Stimulated activated naive B cell treated with anti-CD40 and anti-IgM and Interleukin-4, amounts not matched to agents 10 μg/mL and 1 μg/mL and 100 μg/mL, for 72 hours (primary cell): ENCODE data around the gene SLC44A1.

ENCODE experiments used
- ATAC-seq, 2 donors: fragments of 150-1000 bp; cut with Tn5 transposase; replicated peaks; 2 replicates each; pipeline ENCODE4 v1.10.0; 2021; ENCODE audit warnings: moderate library complexity in 1 of 2
- DNase-seq: peaks from one replicate; pipeline ENCODE4 v3.0.0; 2021
- H3K27ac Mint-ChIP-seq: one replicate; pipeline ENCODE4 v1.8.0; 2022; ENCODE audit warnings: mild to moderate bottlenecking, mixed read lengths
- H3K27me3 Mint-ChIP-seq, 2 donors: one replicate each; pipeline ENCODE4 v1.8.0; 2022; ENCODE audit warnings: mixed read lengths in 2 of 2
- H3K36me3 Mint-ChIP-seq, 2 donors: one replicate each; pipeline ENCODE4 v1.8.0; 2022; ENCODE audit warnings: mixed read lengths in 2 of 2, mild to moderate bottlenecking in 1 of 2
- H3K4me1 Mint-ChIP-seq, 2 donors: one replicate each; pipeline ENCODE4 v1.8.0; 2022; ENCODE audit warnings: mixed read lengths in 2 of 2, mild to moderate bottlenecking in 1 of 2
- H3K4me3 Mint-ChIP-seq, 2 donors: one replicate each; pipeline ENCODE4 v1.8.0; 2022; ENCODE audit warnings: mild to moderate bottlenecking in 2 of 2, mixed read lengths in 2 of 2, moderate library complexity in 1 of 2
- H3K9me3 Mint-ChIP-seq, 2 donors: one replicate each; pipeline ENCODE4 v1.8.0; 2022; ENCODE audit warnings: mixed read lengths in 2 of 2, mild to moderate bottlenecking in 1 of 2

Gene SLC44A1

DNA sequence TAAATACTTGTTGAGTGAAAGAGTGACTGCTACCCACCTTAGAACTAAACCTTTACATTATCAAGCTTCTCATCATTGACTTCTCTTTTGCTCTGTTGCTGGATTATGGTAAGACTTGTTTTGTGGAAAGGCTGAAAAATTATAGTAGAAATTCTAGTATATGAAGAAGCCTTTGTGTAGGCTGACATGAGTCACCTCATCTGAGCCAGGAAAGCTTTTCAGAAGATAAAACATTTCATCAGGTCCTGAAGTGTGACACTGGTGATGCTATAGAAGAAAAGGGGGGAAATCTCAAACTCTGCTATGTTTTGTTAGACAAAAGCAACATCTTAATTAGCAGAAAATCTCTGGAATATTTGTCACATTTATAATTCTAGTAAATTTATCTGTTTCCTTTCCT lies 18.4 kb upstream of the SLC44A1 start:
- no peak for ATAC-seq
- H3K36me3 Mint-ChIP-seq: peaks cover 9 to 14% of the 10 kb centered on the region in 2 donors
- no peak for DNase-seq
- no peaks in the 10 kb centered on the region for H3K4me1 Mint-ChIP-seq
- H3K27me3 Mint-ChIP-seq: peaks cover 15 to 24% of the 10 kb centered on the region in 2 donors
- peaks cover 15 to 27% of the 10 kb centered on the region in 2 donors for H3K9me3 Mint-ChIP-seq
- no peak overlapping the region for H3K27ac Mint-ChIP-seq
- no peak overlapping the region for H3K4me3 Mint-ChIP-seq

DNA sequence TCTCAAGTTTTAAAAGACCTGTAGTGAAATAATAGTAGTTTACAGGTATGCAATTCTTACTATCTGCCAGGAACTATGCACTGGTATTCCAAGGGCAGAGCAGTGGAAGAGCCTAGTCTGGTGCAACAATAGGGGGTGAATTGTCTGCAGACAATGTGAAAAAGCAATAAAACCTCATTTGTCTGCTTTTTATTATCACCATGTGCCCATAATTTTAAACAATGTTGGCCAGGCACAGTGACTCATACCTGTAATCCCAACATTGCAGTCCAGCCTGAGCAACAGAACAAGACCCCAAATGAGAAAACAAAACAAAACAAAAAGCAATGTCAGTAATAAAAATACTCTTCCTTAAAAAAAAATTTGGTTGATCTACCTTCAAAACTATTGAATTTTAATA lies 12.2 kb upstream of the SLC44A1 start:
- Mint-ChIP-seq H3K36me3 (no peaks in the 10 kb centered on the region), H3K27ac (no peak overlapping the region), H3K4me3 (no peak overlapping the region), H3K4me1 (no peaks in the 10 kb centered on the region), H3K27me3 (no peaks in the 10 kb centered on the region), H3K9me3 (no peaks in the 10 kb centered on the region)
- ATAC-seq (no peak), DNase-seq (no peak)

DNA sequence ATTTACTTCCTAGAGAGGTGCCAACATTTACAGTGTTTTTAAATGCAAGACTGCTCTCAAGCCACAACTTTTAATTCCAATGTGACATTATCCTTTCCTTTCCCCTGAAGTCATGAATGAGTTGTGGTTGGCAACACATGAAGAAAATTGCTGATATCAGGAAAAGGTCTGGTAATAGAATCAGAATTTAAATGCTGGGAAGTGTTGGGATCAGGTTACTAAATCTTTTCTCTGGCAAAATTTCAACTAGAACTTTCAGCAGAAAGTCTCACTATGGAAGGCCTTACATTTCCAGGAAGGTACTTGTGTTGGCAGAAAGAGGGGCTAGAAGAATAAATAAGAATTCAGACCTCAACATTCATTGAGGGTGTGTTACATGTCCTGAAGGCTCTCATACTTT lies 10.6 kb upstream of the SLC44A1 start:
- DNase-seq: no peak
- Mint-ChIP-seq H3K4me1 (no peaks in the 10 kb centered on the region), H3K27me3 (no peaks in the 10 kb centered on the region), H3K36me3 (no peaks in the 10 kb centered on the region), H3K9me3 (no peaks in the 10 kb centered on the region), H3K4me3 (no peak overlapping the region), H3K27ac (no peak overlapping the region)
- no peak for ATAC-seq

DNA sequence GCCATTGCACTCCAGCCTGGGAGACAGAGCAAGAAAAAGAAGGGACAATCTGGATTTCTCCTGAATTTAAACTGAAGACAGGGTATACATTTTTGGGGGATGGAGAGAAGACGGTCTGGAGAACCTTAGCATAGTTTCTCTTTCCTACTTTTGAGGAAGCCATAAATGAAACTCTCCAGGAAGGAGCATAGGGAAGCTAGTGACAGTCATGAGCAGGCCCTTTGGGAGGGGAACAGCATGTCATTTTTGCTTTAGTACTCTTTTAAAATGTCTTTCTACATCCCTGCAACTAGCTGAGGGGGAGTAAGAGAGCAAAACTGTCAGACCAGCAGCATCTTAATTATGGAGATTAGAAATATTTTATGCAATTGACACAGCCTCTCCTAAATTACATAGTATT lies 8.2 kb upstream of the SLC44A1 start:
- ATAC-seq: no peak
- Mint-ChIP-seq H3K36me3 (no peaks in the 10 kb centered on the region), H3K4me1 (no peaks in the 10 kb centered on the region), H3K27ac (no peak overlapping the region), H3K27me3 (no peaks in the 10 kb centered on the region), H3K4me3 (no peak overlapping the region), H3K9me3 (no peaks in the 10 kb centered on the region)
- DNase-seq: no peak

DNA sequence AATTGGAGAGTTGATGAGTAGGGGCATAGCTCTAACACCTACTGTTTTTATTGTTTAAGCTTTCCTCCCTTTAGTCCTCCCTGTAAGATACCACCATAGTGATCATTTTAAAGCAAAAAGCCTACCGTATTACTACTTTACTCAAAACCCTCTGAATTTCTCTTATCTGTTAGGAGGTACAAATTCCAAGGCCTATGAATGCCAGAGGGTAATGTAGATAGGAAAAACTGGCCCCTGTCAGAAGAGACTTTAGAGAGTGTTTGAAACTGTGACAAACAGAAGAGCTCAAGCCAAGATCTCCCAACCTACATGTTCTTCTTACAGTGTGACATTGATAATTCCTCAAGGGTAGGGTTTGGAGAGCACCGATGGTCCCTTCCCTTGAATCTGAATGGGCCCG lies 7.2 kb upstream of the SLC44A1 start:
- no peak for ATAC-seq
- Mint-ChIP-seq H3K4me1 (peaks cover 0 to under 1% of the 10 kb centered on the region in 2 donors), H3K9me3 (no peaks in the 10 kb centered on the region), H3K36me3 (no peaks in the 10 kb centered on the region), H3K27me3 (no peaks in the 10 kb centered on the region), H3K4me3 (no peak overlapping the region), H3K27ac (no peak overlapping the region)
- no peak for DNase-seq

DNA sequence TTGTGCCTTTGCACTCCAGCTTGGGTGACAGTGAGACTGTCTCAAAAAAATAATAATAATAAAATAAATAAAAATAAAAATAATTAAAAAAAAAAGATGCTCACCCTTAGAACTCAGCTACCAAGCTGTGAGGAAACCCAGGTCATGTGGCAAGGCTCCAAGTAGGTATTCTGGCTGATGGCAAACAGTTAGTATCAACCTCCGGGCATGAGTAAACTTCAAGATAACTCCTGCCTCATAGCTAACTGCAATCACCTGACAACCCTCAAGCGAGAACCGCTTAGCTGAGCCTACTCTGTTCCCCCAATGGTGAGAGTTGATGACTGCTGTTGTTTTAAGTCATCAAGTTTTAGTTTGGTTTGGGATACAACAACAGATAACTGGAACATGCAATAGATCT lies 6.1 kb upstream of the SLC44A1 start:
- Mint-ChIP-seq H3K27ac (no peak overlapping the region), H3K9me3 (no peaks in the 10 kb centered on the region), H3K27me3 (no peaks in the 10 kb centered on the region), H3K4me3 (no peak overlapping the region), H3K36me3 (no peaks in the 10 kb centered on the region), H3K4me1 (peaks cover 2 to 8% of the 10 kb centered on the region in 2 donors)
- DNase-seq (no peak), ATAC-seq (no peak)

DNA sequence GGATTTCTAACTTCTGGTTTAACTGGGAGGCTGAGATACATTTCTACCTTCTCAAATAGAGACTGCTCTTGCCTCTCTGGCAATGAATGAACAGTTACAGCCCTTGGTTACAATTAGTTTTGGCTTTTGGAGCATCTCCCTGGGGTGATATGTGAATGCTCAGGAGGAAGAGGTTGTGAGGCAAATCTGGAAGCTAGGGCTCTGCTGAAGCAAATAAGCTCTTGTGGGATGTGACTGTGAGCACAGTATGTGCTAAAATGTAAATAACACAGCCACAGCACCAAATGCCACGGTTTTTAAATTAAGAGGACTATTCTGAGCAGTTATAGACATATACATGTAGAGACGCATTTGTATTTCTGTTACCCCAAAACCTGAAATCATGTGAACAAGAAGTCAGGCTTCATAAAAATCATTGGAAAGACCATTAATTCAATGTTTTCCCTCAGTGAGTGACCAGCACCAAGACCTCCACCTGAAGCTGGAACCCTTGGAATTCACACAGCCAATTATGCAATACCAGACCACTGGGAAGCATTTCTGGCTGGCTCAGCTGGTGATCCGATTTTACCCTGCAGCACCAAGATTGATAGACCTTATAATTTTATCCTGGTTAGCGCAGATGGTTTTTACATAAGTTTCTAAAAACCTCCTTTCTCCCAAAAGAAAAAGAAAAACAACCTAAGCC lies 3.0 kb upstream of the SLC44A1 start:
- H3K4me3 Mint-ChIP-seq: no peak overlapping the region
- no peaks in the 10 kb centered on the region for H3K27me3 Mint-ChIP-seq
- peaks cover 8 to 22% of the 10 kb centered on the region in 2 donors for H3K4me1 Mint-ChIP-seq
- DNase-seq (no peak), ATAC-seq (no peak)
- no peaks in the 10 kb centered on the region for H3K36me3 Mint-ChIP-seq
- H3K27ac Mint-ChIP-seq: no peak overlapping the region
- H3K9me3 Mint-ChIP-seq: no peaks in the 10 kb centered on the region

DNA sequence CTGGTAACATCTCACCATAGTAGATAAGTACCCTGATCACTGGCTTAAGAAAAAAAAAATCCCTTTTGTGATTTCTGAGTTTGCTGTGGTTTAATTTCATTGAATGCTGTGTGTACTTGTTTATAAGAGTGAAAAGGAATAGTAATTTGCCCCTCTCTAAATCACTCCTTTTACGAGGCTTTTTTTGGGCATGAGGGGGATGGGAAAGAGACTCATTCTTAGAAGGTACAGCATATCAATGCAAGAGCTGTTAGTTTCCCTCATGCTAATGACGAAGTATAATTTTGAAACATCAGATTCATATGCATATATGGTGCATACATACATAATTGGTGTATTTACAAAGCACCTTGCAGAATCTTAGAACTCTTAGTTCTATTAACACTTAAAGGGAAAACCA lies 2.4 kb upstream of the SLC44A1 start:
- ATAC-seq (no peak), DNase-seq (no peak)
- no peaks in the 10 kb centered on the region for H3K27me3 Mint-ChIP-seq
- no peak overlapping the region for H3K4me3 Mint-ChIP-seq
- H3K4me1 Mint-ChIP-seq: peaks cover 8 to 27% of the 10 kb centered on the region in 2 donors
- no peaks in the 10 kb centered on the region for H3K9me3 Mint-ChIP-seq
- H3K27ac Mint-ChIP-seq: no peak overlapping the region
- H3K36me3 Mint-ChIP-seq: no peaks in the 10 kb centered on the region

DNA sequence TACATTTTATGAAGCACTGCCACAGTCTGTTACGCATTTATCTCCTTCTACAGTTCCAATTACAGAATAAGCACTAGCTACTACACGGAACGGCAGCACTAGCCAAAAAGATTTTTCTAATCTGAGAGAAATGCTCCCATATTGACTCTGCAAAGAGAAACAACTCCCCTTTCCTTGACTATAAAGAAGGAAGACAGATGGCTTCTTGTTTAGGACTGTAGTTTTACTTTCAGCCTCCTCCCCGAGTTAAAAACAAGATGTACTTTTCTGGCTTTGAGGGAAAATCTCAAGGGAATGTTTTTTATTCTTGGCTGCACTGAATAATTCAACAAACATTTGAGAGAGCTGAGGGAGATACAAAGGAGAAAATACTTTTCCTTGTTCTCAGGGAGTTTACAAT lies 1.9 kb upstream of the SLC44A1 start:
- DNase-seq: no peak
- no peak overlapping the region for H3K4me3 Mint-ChIP-seq
- no peaks in the 10 kb centered on the region for H3K27me3 Mint-ChIP-seq
- H3K36me3 Mint-ChIP-seq: no peaks in the 10 kb centered on the region
- H3K4me1 Mint-ChIP-seq: peaks cover 8 to 27% of the 10 kb centered on the region in 2 donors
- H3K27ac Mint-ChIP-seq: no peak overlapping the region
- no peaks in the 10 kb centered on the region for H3K9me3 Mint-ChIP-seq
- ATAC-seq: no peak

DNA sequence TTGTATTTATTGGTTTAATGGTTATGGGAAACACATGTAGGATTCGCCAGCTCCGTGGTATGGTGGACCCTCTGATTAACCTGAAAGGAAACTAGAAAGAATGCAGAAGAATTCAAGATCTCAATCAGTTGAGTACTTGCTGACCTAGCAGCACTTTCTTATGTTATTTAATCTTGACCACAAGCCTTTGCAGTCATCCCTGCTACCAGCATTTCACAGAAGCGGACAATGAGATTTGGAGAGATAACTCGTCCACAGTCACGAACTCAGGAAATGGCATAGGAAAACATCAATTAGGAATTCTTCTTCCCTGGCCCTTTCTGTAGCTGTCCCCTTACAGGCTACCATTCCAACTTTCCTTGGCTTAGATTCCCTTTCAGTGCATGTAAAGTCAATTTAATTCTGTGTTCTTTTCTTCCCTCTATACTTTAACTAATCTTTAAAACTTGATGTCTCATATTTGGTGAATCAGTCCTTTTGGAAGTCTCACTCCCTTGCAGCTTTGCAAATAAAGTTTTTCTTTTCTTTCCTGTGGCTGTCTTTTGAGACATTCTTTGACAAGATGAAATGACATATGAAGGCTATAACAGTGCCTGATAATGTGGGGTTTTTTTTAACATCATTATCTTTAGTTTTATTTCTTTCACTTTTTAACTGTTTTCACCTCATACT lies 1.3 kb upstream of the SLC44A1 start:
- Mint-ChIP-seq H3K4me3 (no peak overlapping the region), H3K4me1 (peaks cover 8 to 27% of the 10 kb centered on the region in 2 donors), H3K9me3 (no peaks in the 10 kb centered on the region), H3K27ac (no peak overlapping the region), H3K27me3 (no peaks in the 10 kb centered on the region), H3K36me3 (no peaks in the 10 kb centered on the region)
- DNase-seq (no peak), ATAC-seq (no peak)

DNA sequence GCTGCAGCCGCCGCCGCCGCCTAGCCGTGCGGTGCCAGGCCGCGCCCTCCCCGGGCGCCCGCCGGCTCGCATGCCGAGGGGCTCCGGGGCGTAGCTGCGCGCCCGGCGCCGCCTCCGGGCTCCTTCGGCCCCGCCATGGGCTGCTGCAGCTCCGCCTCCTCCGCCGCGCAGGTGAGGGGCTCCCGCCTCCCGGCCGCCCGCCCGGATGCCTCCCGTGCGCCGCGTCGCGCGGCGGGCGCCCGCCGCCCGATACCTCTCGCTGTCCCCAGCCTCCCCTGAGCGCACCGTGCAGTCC lies 230 bp downstream of the SLC44A1 start:
- no peaks in the 10 kb centered on the region for H3K27me3 Mint-ChIP-seq
- H3K36me3 Mint-ChIP-seq: no peaks in the 10 kb centered on the region
- ATAC-seq: peak; percentile 66 to 68
- DNase-seq: no peak
- H3K4me1 Mint-ChIP-seq: peaks cover 8 to 27% of the 10 kb centered on the region in 2 donors
- H3K27ac Mint-ChIP-seq: peak overlapping the region; percentile 86
- peak overlapping the region; percentile 88 to 92 for H3K4me3 Mint-ChIP-seq
- no peaks in the 10 kb centered on the region for H3K9me3 Mint-ChIP-seq

DNA sequence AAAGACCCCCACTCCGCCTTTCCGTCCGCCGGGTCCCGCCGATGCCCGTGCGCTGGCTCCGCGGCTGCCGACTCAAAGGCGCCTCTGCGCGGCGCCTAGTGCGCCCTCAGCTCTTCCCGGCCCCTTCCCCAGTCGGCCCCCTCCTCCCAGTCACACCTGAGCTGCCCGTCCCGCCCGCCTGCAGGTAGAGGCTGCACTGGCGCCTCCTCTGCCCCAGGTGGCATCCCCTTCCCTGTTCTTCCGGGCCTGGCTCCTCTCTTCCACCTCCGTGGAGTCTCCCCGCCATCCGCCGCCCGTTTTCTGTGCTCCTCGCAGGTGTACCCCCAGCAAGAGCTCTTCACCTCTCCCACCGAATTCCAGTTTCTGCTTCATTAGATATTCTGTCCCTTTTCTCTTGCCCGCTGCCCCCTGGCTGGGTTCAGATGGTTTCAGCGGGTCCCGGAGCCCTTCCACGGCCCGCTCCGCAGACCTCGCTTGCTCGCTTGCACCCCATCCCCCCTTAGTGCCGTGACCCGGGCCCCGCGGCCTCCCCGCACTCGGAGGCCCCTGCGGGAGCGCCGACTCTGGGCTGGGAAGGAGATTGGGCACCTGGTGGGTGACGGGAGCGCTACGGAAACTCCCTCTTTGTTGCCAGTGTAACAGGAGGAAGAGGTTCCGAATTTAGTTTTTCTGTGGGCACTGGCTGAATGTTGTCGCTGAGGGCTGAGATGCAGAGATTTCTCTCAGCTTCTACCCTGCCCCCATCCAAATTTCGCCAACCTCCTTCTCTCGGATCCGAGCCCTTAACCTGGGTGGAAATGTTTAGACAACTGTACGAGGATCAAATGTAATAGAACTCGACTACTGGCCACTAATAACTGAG lies 809 bp downstream of the SLC44A1 start:
- peak; percentile 16 to 21 for ATAC-seq
- Mint-ChIP-seq H3K4me1 (peaks cover 8 to 27% of the 10 kb centered on the region in 2 donors), H3K9me3 (no peaks in the 10 kb centered on the region), H3K36me3 (no peaks in the 10 kb centered on the region), H3K27me3 (no peaks in the 10 kb centered on the region), H3K27ac (peak overlapping the region; percentile 86), H3K4me3 (peak overlapping the region; percentile 88)
- DNase-seq: peak; percentile 21

DNA sequence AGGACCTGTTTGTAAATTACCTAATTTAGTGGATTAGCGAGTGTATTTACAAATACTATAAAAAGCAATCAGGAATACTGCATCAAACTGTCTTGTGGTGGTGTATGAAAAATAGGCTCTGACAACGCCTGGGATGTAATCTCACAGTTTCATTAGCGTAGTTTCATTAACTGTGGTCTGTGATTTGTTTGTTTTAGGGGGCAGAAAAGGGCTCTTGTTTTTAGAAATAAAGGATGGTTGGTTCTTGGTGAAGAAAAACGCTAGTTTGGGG lies 1.4 kb downstream of the SLC44A1 start:
- H3K4me1 Mint-ChIP-seq: peaks cover 8 to 27% of the 10 kb centered on the region in 2 donors
- H3K36me3 Mint-ChIP-seq: no peaks in the 10 kb centered on the region
- no peaks in the 10 kb centered on the region for H3K27me3 Mint-ChIP-seq
- H3K9me3 Mint-ChIP-seq: no peaks in the 10 kb centered on the region
- H3K27ac Mint-ChIP-seq: peak overlapping the region; percentile 86
- DNase-seq: no peak
- no peak for ATAC-seq
- H3K4me3 Mint-ChIP-seq: peak overlapping the region; percentile 88

DNA sequence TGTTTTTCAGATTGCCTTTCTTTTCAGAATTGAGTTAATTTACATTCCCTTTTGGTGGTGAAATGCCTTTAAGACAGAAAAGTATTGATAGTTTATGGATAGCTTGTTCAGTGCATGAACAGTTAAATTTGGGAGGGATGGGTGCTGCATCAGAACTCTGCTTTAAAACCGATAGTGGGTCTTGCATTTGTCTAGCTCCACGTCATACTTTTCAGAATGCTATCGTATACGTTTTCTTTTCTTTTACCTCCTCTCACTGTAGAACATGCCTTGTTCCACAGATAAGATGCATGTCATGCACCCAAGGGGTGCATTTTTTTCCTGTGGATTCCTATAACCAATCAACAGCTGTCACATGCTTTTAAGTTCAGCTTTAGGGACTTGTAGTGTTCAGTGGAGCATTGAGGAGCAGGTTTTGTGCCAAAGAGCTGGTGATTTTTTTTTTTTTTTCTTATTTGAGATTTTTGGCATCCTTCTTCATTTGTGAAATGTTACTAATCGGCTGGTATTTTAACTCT lies 2.3 kb downstream of the SLC44A1 start:
- Mint-ChIP-seq H3K9me3 (no peaks in the 10 kb centered on the region), H3K27me3 (no peaks in the 10 kb centered on the region), H3K4me3 (no peak overlapping the region), H3K36me3 (no peaks in the 10 kb centered on the region), H3K4me1 (peaks cover 8 to 27% of the 10 kb centered on the region in 2 donors), H3K27ac (no peak overlapping the region)
- ATAC-seq: no peak
- DNase-seq: no peak

DNA sequence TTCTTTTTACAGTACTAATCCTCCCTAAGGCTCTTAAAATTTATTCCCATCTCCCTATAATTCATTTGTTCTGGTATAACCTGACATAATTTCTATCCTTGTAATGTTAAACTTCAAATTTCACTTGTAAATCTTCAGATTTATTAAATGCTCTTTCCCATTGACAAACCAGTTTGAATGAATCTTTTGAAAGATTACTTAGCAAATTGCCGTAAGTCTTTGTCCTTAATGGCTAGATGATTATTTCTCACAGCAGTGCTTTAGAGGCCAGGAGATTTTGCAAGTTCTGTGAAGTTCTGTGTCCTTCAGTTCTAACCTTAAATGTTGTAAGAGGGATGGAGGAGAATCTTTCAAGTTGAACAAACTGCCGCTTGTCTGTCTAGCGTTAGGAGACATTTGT lies 4.2 kb downstream of the SLC44A1 start:
- H3K4me1 Mint-ChIP-seq: peaks cover 6 to 20% of the 10 kb centered on the region in 2 donors
- no peaks in the 10 kb centered on the region for H3K9me3 Mint-ChIP-seq
- no peak overlapping the region for H3K27ac Mint-ChIP-seq
- H3K27me3 Mint-ChIP-seq: no peaks in the 10 kb centered on the region
- no peak overlapping the region for H3K4me3 Mint-ChIP-seq
- no peaks in the 10 kb centered on the region for H3K36me3 Mint-ChIP-seq
- DNase-seq: no peak
- no peak for ATAC-seq
